Amniotic stem cell (primary cell): ENCODE results near the gene EID1.

Source experiments
- DNase-seq: peaks from one replicate; lab custom pipeline; 2025; lab: John Stamatoyannopoulos, UW

EID1 gene

GRCh38 chr15:48913141-48913540 is 35.2 kb downstream of the EID1 start:
- DNase-seq, result no peak

- no peak for DNase-seq
Measured at GRCh38 chr15:48914717-48915116, 36.8 kb downstream of the EID1 start.

GRCh38 chr15:48915861-48916260 is 37.9 kb downstream of the EID1 start:
- no peak for DNase-seq

GRCh38 chr15:48916721-48917120 is 38.8 kb downstream of the EID1 start:
- DNase-seq, result no peak

- DNase-seq, result no peak
Measured at GRCh38 chr15:48922046-48922445, 44.1 kb downstream of the EID1 start.

- DNase-seq, result no peak
Measured at GRCh38 chr15:48924528-48925393, 46.8 kb downstream of the EID1 start.

GRCh38 chr15:48925714-48926223 is 47.8 kb downstream of the EID1 start:
- peak; percentile 83 for DNase-seq

- DNase-seq, result no peak
Measured at GRCh38 chr15:48928877-48929538, 51.1 kb downstream of the EID1 start.

- DNase-seq, result no peak
Measured at GRCh38 chr15:48929661-48930060, 51.7 kb downstream of the EID1 start.
